MM.1S (cell line): Measurements from ENCODE around the gene SERPINB6.
"Not testable (repeated sequence)": the region's sequence is repeated elsewhere in the genome, so short reads cannot be mapped to it uniquely, and the experiment has no call there.

ENCODE experiments used
- DNase-seq: peaks from one replicate; pipeline ENCODE4 v3.0.0-alpha.2; 2015
- H2AFZ ChIP-seq: fragments of 300-600 bp; sonication (generic); 2 replicates; pipeline ENCODE4 v1.6.0; 2016; ENCODE audit warnings: antibody characterized with exemption, low read length
- H3F3A ChIP-seq: fragments of 300-600 bp; sonication (generic); 2 replicates; pipeline ENCODE4 v1.6.1; 2016; ENCODE audit warnings: mild to moderate bottlenecking, antibody characterized with exemption, low read length, moderate library complexity, mixed read lengths; ENCODE audit not compliant: insufficient read depth
- H3K27ac ChIP-seq: fragments of 300-600 bp; sonication (generic); 2 replicates; pipeline ENCODE4 v1.5.1; 2016; ENCODE audit warnings: mild to moderate bottlenecking, low read length
- H3K27me3 ChIP-seq: fragments of 300-600 bp; sonication (generic); replicated peaks from 2 replicates; pipeline ENCODE4 v1.6.0; 2016; ENCODE audit warnings: low read length; ENCODE audit not compliant: insufficient read depth
- H3K36me3 ChIP-seq: fragments of 300-600 bp; sonication (generic); replicated peaks from 2 replicates; pipeline ENCODE4 v1.6.1; 2016; ENCODE audit warnings: mild to moderate bottlenecking, low read length, mixed read lengths; ENCODE audit not compliant: insufficient read depth
- H3K4me1 ChIP-seq: fragments of 300-600 bp; sonication (generic); 2 replicates; pipeline ENCODE4 v1.6.1; 2016; ENCODE audit warnings: low read length, mixed read lengths
- H3K4me2 ChIP-seq: fragments of 300-600 bp; sonication (generic); 2 replicates; pipeline ENCODE4 v1.6.0; 2016; ENCODE audit warnings: low read depth, low read length
- H3K4me3 ChIP-seq: fragments of 300-600 bp; sonication (generic); 2 replicates; pipeline ENCODE4 v1.5.1; 2016; ENCODE audit warnings: low read length, mixed read lengths
- H3K79me2 ChIP-seq: fragments of 300-600 bp; sonication (generic); 2 replicates; pipeline ENCODE4 v1.6.1; 2016; ENCODE audit warnings: mixed run types, low read length, mixed read lengths
- H3K9ac ChIP-seq: fragments of 300-600 bp; sonication (generic); 2 replicates; pipeline ENCODE4 v1.6.1; 2016; ENCODE audit warnings: low read length, mixed read lengths
- H3K9me2 ChIP-seq: fragments of 300-600 bp; sonication (generic); replicated peaks from 2 replicates; pipeline ENCODE4 v1.6.1; 2016; ENCODE audit warnings: mild to moderate bottlenecking, low read length, mixed read lengths; ENCODE audit not compliant: insufficient read depth
- H3K9me3 ChIP-seq: fragments of 300-600 bp; sonication (generic); replicated peaks from 2 replicates; pipeline ENCODE4 v1.6.1; 2016; ENCODE audit warnings: mild to moderate bottlenecking, low read length, mixed read lengths; ENCODE audit not compliant: insufficient read depth
- H4K20me1 ChIP-seq: fragments of 300-600 bp; sonication (generic); 2 replicates; pipeline ENCODE4 v1.6.1; 2016; ENCODE audit warnings: mild to moderate bottlenecking, low read length, moderate library complexity, mixed read lengths; ENCODE audit not compliant: insufficient read depth
- EZH2 ChIP-seq: fragments of 300-600 bp; sonication (generic); optimal IDR thresholded peaks from 2 replicates; pipeline ENCODE3; 2017; ENCODE audit warnings: low read depth, mild to moderate bottlenecking, antibody characterized with exemption, low read length, mixed read lengths
- EZH2phosphoT487 ChIP-seq: fragments of 300-600 bp; sonication (generic); IDR thresholded peaks from 2 replicates; pipeline ENCODE4 v1.6.1; 2018; ENCODE audit warnings: antibody characterized with exemption, low read length
- TF ChIP-seq, protein P1 (sequence below): fragments of 300-600 bp; sonication (generic); IDR thresholded peaks from 2 replicates; pipeline ENCODE4 v1.5.1; 2016; ENCODE audit warnings: antibody characterized with exemption, low read length, mixed read lengths

The SERPINB6 gene

DNA sequence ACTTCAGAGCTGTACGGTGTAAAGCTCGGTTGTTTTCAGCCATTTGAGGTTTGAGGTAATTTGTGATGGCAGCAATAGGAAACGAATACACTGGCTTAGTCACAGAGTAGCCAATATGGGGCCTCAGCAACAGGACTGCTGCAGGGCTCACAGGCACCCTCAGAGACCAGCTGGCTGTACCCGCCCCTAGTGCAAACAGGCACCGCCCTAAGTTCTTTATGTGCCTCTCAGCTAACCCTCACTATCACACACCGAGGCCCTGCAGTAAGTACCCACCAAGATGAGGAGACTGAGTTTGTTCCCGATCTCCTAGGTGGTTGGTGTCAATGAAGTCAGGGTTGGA is 57.1 kb downstream of the SERPINB6 start:
- Histone ChIP-seq H3K27ac (no peak overlapping the region), H3K36me3 (no peaks in the 10 kb centered on the region), H3K9ac (no peak overlapping the region), H4K20me1 (no peaks in the 10 kb centered on the region), H3K9me2 (no peaks in the 10 kb centered on the region), H3K9me3 (no peaks in the 10 kb centered on the region), H3F3A (no peaks in the 10 kb centered on the region), H3K4me2 (no peak overlapping the region), H3K4me1 (no peaks in the 10 kb centered on the region), H2AFZ (no peak overlapping the region), H3K27me3 (no peaks in the 10 kb centered on the region), H3K79me2 (no peaks in the 10 kb centered on the region), H3K4me3 (no peak overlapping the region)
- no peak for DNase-seq
- TF ChIP-seq, protein P1, sequence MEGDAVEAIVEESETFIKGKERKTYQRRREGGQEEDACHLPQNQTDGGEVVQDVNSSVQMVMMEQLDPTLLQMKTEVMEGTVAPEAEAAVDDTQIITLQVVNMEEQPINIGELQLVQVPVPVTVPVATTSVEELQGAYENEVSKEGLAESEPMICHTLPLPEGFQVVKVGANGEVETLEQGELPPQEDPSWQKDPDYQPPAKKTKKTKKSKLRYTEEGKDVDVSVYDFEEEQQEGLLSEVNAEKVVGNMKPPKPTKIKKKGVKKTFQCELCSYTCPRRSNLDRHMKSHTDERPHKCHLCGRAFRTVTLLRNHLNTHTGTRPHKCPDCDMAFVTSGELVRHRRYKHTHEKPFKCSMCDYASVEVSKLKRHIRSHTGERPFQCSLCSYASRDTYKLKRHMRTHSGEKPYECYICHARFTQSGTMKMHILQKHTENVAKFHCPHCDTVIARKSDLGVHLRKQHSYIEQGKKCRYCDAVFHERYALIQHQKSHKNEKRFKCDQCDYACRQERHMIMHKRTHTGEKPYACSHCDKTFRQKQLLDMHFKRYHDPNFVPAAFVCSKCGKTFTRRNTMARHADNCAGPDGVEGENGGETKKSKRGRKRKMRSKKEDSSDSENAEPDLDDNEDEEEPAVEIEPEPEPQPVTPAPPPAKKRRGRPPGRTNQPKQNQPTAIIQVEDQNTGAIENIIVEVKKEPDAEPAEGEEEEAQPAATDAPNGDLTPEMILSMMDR: no peak
- TF ChIP-seq EZH2 (no peak), EZH2phosphoT487 (no peak)

DNA sequence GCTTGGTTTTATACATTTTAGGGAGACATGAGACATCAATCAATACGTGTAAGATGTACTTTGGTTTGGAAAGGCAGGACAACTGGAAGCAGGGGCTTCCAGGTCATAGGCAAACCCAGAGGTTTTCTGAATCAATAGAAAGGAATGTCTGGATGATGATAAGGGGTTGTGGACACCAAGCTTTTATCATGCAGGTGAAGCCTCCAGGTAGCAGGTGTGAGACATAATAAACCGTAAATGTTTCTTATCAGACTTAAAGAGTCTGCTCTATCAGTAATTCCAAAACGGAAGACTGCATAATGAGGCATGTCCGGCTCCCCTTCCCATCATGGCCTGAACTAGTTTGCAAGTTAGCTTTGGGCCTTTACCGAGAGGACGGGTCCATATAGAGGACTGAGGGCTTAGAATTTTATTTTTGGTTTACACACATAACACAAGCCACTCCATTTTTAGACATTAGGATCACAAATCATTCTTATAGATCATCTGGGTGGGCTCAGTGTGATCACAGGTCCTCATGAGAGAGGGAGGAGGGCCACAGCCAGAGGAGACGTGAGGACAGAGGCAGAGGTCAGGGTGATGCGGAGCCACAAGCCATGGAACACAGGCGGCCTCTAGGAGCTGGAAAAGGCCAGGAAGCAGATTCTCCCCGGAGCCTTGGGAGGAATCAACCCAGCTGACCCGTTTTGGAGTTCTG is 57.6 kb downstream of the SERPINB6 start:
- H3K27ac ChIP-seq: no peak overlapping the region
- H2AFZ ChIP-seq: no peak overlapping the region
- no peaks in the 10 kb centered on the region for H3K79me2 ChIP-seq
- DNase-seq: no peak
- H4K20me1 ChIP-seq: no peaks in the 10 kb centered on the region
- no peak overlapping the region for H3K4me3 ChIP-seq
- no peaks in the 10 kb centered on the region for H3F3A ChIP-seq
- no peaks in the 10 kb centered on the region for H3K27me3 ChIP-seq
- H3K4me2 ChIP-seq: no peak overlapping the region
- no peaks in the 10 kb centered on the region for H3K36me3 ChIP-seq
- H3K4me1 ChIP-seq: no peaks in the 10 kb centered on the region
- TF ChIP-seq EZH2phosphoT487: no peak
- no peaks in the 10 kb centered on the region for H3K9me2 ChIP-seq
- H3K9ac ChIP-seq: no peak overlapping the region
- H3K9me3 ChIP-seq: no peaks in the 10 kb centered on the region

DNA sequence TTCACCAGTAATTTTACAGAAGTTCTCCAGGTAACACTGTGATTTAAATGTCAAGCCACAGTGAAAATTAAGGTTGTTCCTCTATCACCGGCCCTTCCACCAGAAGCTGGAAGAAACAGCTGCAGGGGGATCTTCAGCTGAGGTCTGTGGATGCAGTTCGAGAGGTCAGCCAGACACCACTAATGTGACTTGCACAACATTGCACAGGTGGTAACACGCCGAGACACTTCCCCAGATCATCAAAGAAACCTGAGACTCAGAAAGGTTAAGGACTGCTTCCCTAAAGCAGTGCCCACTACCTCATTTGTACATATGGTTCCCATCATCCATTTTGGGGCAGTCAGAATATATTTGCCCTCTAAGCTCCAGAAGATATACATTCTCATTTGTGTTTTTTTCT is 60.2 kb downstream of the SERPINB6 start:
- no peaks in the 10 kb centered on the region for H3K36me3 ChIP-seq
- no peaks in the 10 kb centered on the region for H3K79me2 ChIP-seq
- H2AFZ ChIP-seq: no peak overlapping the region
- no peak overlapping the region for H3K9ac ChIP-seq
- no peak for DNase-seq
- no peak for TF ChIP-seq EZH2phosphoT487
- no peak for TF ChIP-seq EZH2
- TF ChIP-seq, protein P1: no peak
- H4K20me1 ChIP-seq: no peaks in the 10 kb centered on the region
- H3K27ac ChIP-seq: no peak overlapping the region
- no peaks in the 10 kb centered on the region for H3K4me1 ChIP-seq
- no peak overlapping the region for H3K4me3 ChIP-seq
- no peaks in the 10 kb centered on the region for H3K9me3 ChIP-seq
- H3K4me2 ChIP-seq: no peak overlapping the region
- H3K9me2 ChIP-seq: no peaks in the 10 kb centered on the region
- no peaks in the 10 kb centered on the region for H3K27me3 ChIP-seq
- H3F3A ChIP-seq: no peaks in the 10 kb centered on the region

DNA sequence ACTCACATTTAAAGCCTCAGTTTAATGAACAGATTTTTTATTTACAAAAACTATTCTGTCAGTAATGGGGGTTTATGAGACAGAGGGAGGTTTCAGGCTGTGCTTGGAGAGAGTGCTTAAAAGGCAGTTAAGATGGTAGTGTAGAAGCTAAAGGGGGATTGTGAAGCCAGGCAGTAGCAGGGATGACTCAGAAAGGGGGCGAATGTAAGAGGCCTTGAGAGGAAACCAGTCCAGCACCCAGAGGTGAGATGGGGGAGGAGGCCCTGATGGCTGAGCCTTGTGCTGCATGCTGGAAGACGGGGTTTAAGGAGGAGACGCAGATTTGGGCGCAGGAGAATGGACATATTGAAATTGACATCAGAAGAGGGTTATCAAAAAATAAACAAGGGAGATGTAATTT is 61.6 kb downstream of the SERPINB6 start:
- no peak overlapping the region for H3K9ac ChIP-seq
- no peak for DNase-seq
- H3K4me2 ChIP-seq: no peak overlapping the region
- H2AFZ ChIP-seq: no peak overlapping the region
- no peaks in the 10 kb centered on the region for H3K9me2 ChIP-seq
- no peaks in the 10 kb centered on the region for H3K9me3 ChIP-seq
- no peaks in the 10 kb centered on the region for H3K27me3 ChIP-seq
- H3K27ac ChIP-seq: no peak overlapping the region
- TF ChIP-seq EZH2phosphoT487: no peak
- TF ChIP-seq, protein P1: no peak
- no peak for TF ChIP-seq EZH2
- no peak overlapping the region for H3K4me3 ChIP-seq
- H3K36me3 ChIP-seq: no peaks in the 10 kb centered on the region
- no peaks in the 10 kb centered on the region for H3K79me2 ChIP-seq
- H3F3A ChIP-seq: no peaks in the 10 kb centered on the region
- H4K20me1 ChIP-seq: no peaks in the 10 kb centered on the region
- no peaks in the 10 kb centered on the region for H3K4me1 ChIP-seq

DNA sequence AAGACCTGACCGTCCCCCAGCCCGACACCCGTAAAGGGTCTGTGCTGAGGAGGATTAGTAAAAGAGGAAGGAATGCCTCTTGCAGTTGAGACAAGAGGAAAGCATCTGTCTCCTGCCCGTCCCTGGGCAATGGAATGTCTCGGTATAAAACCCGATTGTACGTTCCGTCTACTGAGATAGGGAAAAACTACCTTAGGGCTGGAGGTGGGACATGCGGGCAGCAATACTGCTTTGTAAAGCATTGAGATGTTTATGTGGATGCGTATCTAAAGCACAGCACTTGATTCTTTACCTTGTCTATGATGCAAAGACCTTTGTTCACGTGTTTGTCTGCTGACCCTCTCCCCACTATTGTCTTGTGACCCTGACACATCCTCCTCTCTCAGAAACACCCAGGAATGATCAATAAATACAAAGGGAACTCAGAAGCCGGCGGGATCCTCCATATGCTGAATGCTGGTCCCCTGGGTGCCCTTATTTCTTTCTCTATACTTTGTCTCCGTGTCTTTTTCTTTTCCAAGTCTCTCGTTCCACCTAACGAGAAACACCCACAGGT is 62.2 kb downstream of the SERPINB6 start:
- not testable (repeated sequence) for H3K9ac ChIP-seq, H3K9me3 ChIP-seq, H3K79me2 ChIP-seq, H3K4me3 ChIP-seq, H3K36me3 ChIP-seq, H3K27ac ChIP-seq, H4K20me1 ChIP-seq, DNase-seq, H3K4me1 ChIP-seq, H3K27me3 ChIP-seq, H3K4me2 ChIP-seq, H2AFZ ChIP-seq, H3F3A ChIP-seq, H3K9me2 ChIP-seq
